ENCODE measurements around the gene FNIP2.
A peak's percentile ranks its signal among the peaks of the same experiment; 100 is the strongest.
"Not testable (repeated sequence)": the region's sequence is repeated elsewhere in the genome, so short reads cannot be mapped to it uniquely, and the experiment has no call there.

FNIP2 gene

DNA sequence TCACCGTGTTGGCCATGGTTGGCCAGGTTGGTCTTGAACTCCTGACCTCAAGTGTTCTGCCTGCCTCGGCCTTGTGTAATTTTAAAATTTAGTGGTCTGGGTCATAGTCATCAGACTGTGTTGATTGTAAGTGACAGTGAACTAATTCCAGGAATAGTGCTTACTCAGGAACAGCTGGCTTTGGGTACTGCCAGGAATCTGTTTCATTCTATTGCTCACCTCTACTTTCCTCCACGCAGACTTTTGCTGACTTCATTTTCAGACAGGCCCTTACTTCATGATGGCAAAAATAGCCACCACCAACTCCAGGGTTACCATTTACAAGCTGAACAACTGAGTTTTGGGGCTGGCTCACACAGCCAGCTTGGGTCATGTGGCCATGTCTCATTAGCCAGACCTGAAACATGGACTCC is 54.6 kb downstream of the FNIP2 start:
- Mint-ChIP-seq H3K4me3 (no peak overlapping the region), H3K27ac (peak overlapping the region; percentile 91), H3K36me3 (ENCODE audit: low read depth) (peaks cover 17% of the 10 kb centered on the region), H3K9me3 (no peaks in the 10 kb centered on the region), H3K27me3 (no peaks in the 10 kb centered on the region), H3K4me1 (ENCODE audit: low read depth) (peaks cover 81% of the 10 kb centered on the region)
- DNase-seq, result no peak

- H3K36me3 Mint-ChIP-seq (ENCODE audit: low read depth), result peaks cover 27% of the 10 kb centered on the region
- H3K4me1 Mint-ChIP-seq (ENCODE audit: low read depth), result peaks cover 74% of the 10 kb centered on the region
- H3K4me3 Mint-ChIP-seq, result no peak overlapping the region
- no peaks in the 10 kb centered on the region for H3K9me3 Mint-ChIP-seq
- no peak for DNase-seq
- H3K27ac Mint-ChIP-seq, result peak overlapping the region; percentile 91
- H3K27me3 Mint-ChIP-seq, result no peaks in the 10 kb centered on the region
These were observed 55.8 kb downstream of the FNIP2 start for GRCh38 chr4:158824425-158825274.

GRCh38 chr4:158825433-158826036 is 56.7 kb downstream of the FNIP2 start:
- Mint-ChIP-seq H3K36me3 (ENCODE audit: low read depth) (peaks cover 33% of the 10 kb centered on the region), H3K4me1 (ENCODE audit: low read depth) (peaks cover 70% of the 10 kb centered on the region), H3K4me3 (no peak overlapping the region), H3K27me3 (no peaks in the 10 kb centered on the region), H3K9me3 (no peaks in the 10 kb centered on the region), H3K27ac (no peak overlapping the region)
- no peak for DNase-seq

- Mint-ChIP-seq H3K4me1 (ENCODE audit: low read depth) (peaks cover 66% of the 10 kb centered on the region), H3K27ac (no peak overlapping the region), H3K27me3 (no peaks in the 10 kb centered on the region), H3K4me3 (no peak overlapping the region), H3K9me3 (no peaks in the 10 kb centered on the region), H3K36me3 (ENCODE audit: low read depth) (peaks cover 38% of the 10 kb centered on the region)
- no peak for DNase-seq
These were observed 57.2 kb downstream of the FNIP2 start for GRCh38 chr4:158826057-158826456.

DNA sequence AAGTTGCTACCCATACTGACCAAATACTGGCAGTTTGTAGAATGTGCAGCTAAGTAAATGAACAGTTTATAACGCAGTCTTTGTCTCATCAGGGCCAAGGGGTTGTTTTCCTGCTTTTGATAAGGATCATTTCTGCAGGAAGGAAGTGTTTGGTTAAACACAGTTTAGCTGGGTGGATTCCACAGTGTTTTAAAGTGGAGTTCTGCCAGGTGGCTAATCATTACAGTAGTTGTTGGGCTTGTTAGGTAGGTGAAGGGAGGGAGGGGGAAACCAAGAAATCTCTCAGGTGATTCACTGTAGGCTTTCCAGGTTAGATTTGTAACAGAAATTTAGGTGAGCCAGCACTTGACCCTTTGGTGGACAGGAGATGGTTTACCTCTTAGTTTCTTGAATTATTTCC is 58.1 kb downstream of the FNIP2 start:
- Mint-ChIP-seq H3K36me3 (ENCODE audit: low read depth) (peaks cover 45% of the 10 kb centered on the region), H3K4me3 (no peak overlapping the region)
- no peak for DNase-seq

GRCh38 chr4:158827543-158827981 is 58.7 kb downstream of the FNIP2 start:
- no peaks in the 10 kb centered on the region for H3K9me3 Mint-ChIP-seq
- peaks cover 52% of the 10 kb centered on the region for H3K36me3 Mint-ChIP-seq (ENCODE audit: low read depth)
- H3K27ac Mint-ChIP-seq, result peak overlapping the region; percentile 22
- no peaks in the 10 kb centered on the region for H3K27me3 Mint-ChIP-seq
- no peak overlapping the region for H3K4me3 Mint-ChIP-seq
- H3K4me1 Mint-ChIP-seq (ENCODE audit: low read depth), result peaks cover 56% of the 10 kb centered on the region
- DNase-seq, result no peak

More for the DNA sequence above, 58.1 kb downstream of the FNIP2 start:
- H3K4me1 Mint-ChIP-seq (ENCODE audit: low read depth), result peaks cover 58% of the 10 kb centered on the region
- H3K27me3 Mint-ChIP-seq, result no peaks in the 10 kb centered on the region
- no peaks in the 10 kb centered on the region for H3K9me3 Mint-ChIP-seq
- peak overlapping the region; percentile 22 for H3K27ac Mint-ChIP-seq

- H3K36me3 Mint-ChIP-seq (ENCODE audit: low read depth), result peaks cover 57% of the 10 kb centered on the region
- H3K4me1 Mint-ChIP-seq (ENCODE audit: low read depth), result peaks cover 56% of the 10 kb centered on the region
- not testable (repeated sequence) for H3K27ac Mint-ChIP-seq, H3K27me3 Mint-ChIP-seq, DNase-seq, H3K9me3 Mint-ChIP-seq, H3K4me3 Mint-ChIP-seq
These were observed 59.3 kb downstream of the FNIP2 start for GRCh38 chr4:158828151-158828550.

GRCh38 chr4:158829254-158829653 is 60.4 kb downstream of the FNIP2 start:
- Mint-ChIP-seq H3K36me3 (ENCODE audit: low read depth) (peaks cover 61% of the 10 kb centered on the region), H3K27me3 (no peaks in the 10 kb centered on the region)
- no peak for DNase-seq

GRCh38 chr4:158833602-158834001 is 64.8 kb downstream of the FNIP2 start:
- no peak for DNase-seq
- H3K9me3 Mint-ChIP-seq, result no peaks in the 10 kb centered on the region
- no peaks in the 10 kb centered on the region for H3K27me3 Mint-ChIP-seq
- peaks cover 84% of the 10 kb centered on the region for H3K36me3 Mint-ChIP-seq (ENCODE audit: low read depth)
- H3K4me3 Mint-ChIP-seq, result no peak overlapping the region
- peaks cover 10% of the 10 kb centered on the region for H3K4me1 Mint-ChIP-seq (ENCODE audit: low read depth)
- no peak overlapping the region for H3K27ac Mint-ChIP-seq

More at GRCh38 chr4:158829254-158829653, 60.4 kb downstream of the FNIP2 start:
- Mint-ChIP-seq H3K27ac (no peak overlapping the region), H3K4me1 (ENCODE audit: low read depth) (peaks cover 45% of the 10 kb centered on the region), H3K4me3 (no peak overlapping the region), H3K9me3 (no peaks in the 10 kb centered on the region)

DNA sequence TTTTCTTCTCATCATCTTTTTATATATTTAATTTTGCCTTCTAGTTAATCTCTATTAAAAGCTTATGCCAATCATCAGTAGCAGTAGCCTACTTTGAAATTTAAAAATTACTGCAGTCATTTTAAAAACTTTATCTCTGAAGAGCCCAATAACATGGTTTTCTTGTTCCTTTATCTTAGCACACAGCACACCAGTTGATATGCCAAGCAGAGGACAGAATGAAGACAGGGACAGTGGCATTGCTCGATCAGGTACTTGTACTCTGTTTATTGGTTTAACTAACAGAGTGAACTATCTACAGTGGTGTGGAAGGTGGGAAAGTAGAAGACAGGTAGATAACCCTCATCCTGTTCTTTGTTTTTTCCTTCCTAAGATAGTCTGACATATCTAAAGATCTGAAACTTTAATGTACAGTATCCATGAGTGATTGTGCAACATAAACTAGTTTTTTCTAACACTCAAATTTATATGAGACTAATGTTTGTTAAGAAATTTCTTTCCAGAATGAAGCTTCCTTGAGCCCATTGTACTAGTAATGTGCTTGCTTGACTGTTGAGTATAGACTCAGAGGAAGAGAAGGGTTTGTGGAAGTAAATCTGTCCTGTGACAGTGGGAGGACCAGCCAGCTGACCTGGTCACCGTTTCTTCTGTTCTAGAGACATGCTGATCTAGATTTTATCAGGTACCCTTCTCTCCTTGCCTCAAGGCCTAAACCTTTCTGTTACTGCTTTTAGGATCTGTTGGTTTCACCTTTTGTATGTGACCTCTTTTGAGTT is 66.6 kb downstream of the FNIP2 start:
- Mint-ChIP-seq H3K27me3 (no peaks in the 10 kb centered on the region), H3K27ac (peak overlapping the region; percentile 8), H3K4me3 (no peak overlapping the region), H3K36me3 (ENCODE audit: low read depth) (peaks cover 84% of the 10 kb centered on the region), H3K4me1 (ENCODE audit: low read depth) (peaks cover 4% of the 10 kb centered on the region), H3K9me3 (no peaks in the 10 kb centered on the region)
- DNase-seq, result no peak

- Mint-ChIP-seq H3K4me3 (no peak overlapping the region), H3K27ac (peak overlapping the region; percentile 8), H3K9me3 (no peaks in the 10 kb centered on the region), H3K4me1 (ENCODE audit: low read depth) (peaks cover 2% of the 10 kb centered on the region), H3K27me3 (no peaks in the 10 kb centered on the region), H3K36me3 (ENCODE audit: low read depth) (peaks cover 82% of the 10 kb centered on the region)
- no peak for DNase-seq
These were observed 67.2 kb downstream of the FNIP2 start for GRCh38 chr4:158836002-158836369.

GRCh38 chr4:158836828-158837449 is 68.1 kb downstream of the FNIP2 start:
- H3K27ac Mint-ChIP-seq, result no peak overlapping the region
- H3K4me3 Mint-ChIP-seq, result no peak overlapping the region
- peaks cover 76% of the 10 kb centered on the region for H3K36me3 Mint-ChIP-seq (ENCODE audit: low read depth)
- no peaks in the 10 kb centered on the region for H3K27me3 Mint-ChIP-seq
- H3K9me3 Mint-ChIP-seq, result no peaks in the 10 kb centered on the region
- peaks cover 2% of the 10 kb centered on the region for H3K4me1 Mint-ChIP-seq (ENCODE audit: low read depth)
- no peak for DNase-seq

DNA sequence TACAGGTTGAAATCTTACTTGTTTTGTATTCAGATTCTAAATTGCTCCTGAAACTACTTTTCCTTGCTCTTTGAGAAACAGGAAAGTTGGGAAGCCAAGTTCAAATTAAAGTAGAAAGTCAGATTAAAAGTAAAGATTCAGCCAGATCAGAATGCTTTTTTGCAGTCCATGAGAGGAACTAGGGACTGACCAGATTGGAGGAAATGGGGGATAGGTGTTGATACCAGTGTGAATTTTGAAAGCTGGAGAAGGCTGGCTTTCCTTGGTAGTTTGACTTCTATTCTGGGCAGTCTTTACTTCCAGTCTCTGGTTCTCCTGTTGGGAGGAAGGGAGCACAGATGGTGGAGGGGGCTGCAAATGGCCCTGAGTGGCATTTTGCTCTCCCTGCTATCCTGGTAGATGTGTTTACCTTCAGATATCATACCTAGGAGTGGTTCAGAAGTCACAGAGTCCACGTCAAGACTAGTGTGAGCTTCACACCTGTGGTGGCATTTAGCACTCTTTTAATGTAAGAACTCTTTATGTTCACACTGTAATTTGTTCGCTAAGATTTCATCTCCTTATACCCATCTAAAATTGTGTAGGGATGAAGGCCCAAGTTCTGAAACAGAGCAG is 68.8 kb downstream of the FNIP2 start:
- Mint-ChIP-seq H3K27me3 (no peaks in the 10 kb centered on the region), H3K36me3 (ENCODE audit: low read depth) (peaks cover 69% of the 10 kb centered on the region), H3K27ac (no peak overlapping the region), H3K9me3 (no peaks in the 10 kb centered on the region), H3K4me1 (ENCODE audit: low read depth) (peaks cover 2% of the 10 kb centered on the region), H3K4me3 (no peak overlapping the region)
- no peak for DNase-seq

- DNase-seq, result no peak
- H3K9me3 Mint-ChIP-seq, result no peaks in the 10 kb centered on the region
- H3K27ac Mint-ChIP-seq, result no peak overlapping the region
- H3K4me3 Mint-ChIP-seq, result no peak overlapping the region
- peaks cover 52% of the 10 kb centered on the region for H3K36me3 Mint-ChIP-seq (ENCODE audit: low read depth)
- no peaks in the 10 kb centered on the region for H3K27me3 Mint-ChIP-seq
- H3K4me1 Mint-ChIP-seq (ENCODE audit: low read depth), result peaks cover 2% of the 10 kb centered on the region
These were observed 71.3 kb downstream of the FNIP2 start for GRCh38 chr4:158840131-158840530.
